Tibial artery (tissue), 4 donors: ENCODE data around the gene ARHGAP24.

Experiments used
- DNase-seq, 2 donors: peaks; one replicate each; pipeline ENCODE4 v3.0.0-alpha.2; 2019
- H3K27ac ChIP-seq, 2 donors: fragments of 200-600 bp; sonication (generic) in 1 of 2; 1 replicate in 1 of 2; 2 replicates in 1 of 2; pipeline ENCODE4 v1.5.1; 2018 to 2019; ENCODE audit warnings: mild to moderate bottlenecking in 1 of 2
- H3K27me3 ChIP-seq, 2 donors: fragments of 200-600 bp; sonication (generic) in 1 of 2; one replicate each; pipeline versions ENCODE4 v1.5.1 to v1.6.0; 2016 to 2019
- H3K36me3 ChIP-seq, 3 donors: fragments of 200-600 bp; sonication (generic) in 2 of 3; one replicate each; pipeline ENCODE4 v1.5.1; 2016 to 2019; ENCODE audit warnings: mild to moderate bottlenecking in 2 of 3
- H3K4me1 ChIP-seq, 4 donors: fragments of 200-600 bp; sonication (generic) in 2 of 4; 1 replicate in 3 of 4; 2 replicates in 1 of 4; pipeline ENCODE4 v1.5.1; 2016 to 2019
- H3K4me3 ChIP-seq, 2 donors: fragments of 200-600 bp; sonication (generic) in 1 of 2; 1 replicate in 1 of 2; 2 replicates in 1 of 2; pipeline ENCODE4 v1.5.1; 2018 to 2019; ENCODE audit warnings: mild to moderate bottlenecking in 2 of 2
- H3K9me3 ChIP-seq, 3 donors: fragments of 200-600 bp; sonication (generic) in 1 of 3; one replicate each; pipeline ENCODE4 v1.5.1; 2016 to 2019
- intact Hi-C: fragments of 100-400 bp; cut with DNase I; formaldehyde crosslinking; loops from one replicate; pipeline ENCODE4 v1.15.0; 2023; ENCODE audit warnings: low total_unique reads
- TF ChIP-seq, protein P1 (sequence below), 2 experiments: fragments of 200-600 bp in 1 of 2; fragments of 450-650 bp in 1 of 2; IDR thresholded peaks; one replicate each; pipeline ENCODE4 v1.5.1; 2017 to 2019; ENCODE audit warnings: antibody characterized with exemption in 2 of 2, mild to moderate bottlenecking in 1 of 2, moderate library complexity in 1 of 2

The ARHGAP24 gene

DNA sequence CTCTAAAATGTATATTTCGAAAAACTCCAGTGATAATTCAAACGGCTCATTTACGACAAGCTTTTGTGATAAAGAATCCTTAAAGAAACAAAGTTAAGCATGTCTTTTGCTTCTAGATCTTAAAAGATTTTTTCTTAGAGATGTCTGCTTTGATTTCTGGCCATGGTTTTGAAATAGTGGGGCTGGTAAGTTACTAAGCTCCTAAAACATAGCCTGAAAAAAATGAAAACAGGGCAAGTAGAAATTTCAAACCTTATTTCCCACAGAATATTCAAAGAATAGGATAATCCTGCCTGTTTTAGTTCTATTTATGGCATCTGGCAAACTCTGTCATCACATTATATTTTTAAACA lies 318.3 kb downstream of the ARHGAP24 start:
- Histone ChIP-seq H3K36me3 (no peaks in the 10 kb centered on the region), H3K27ac (peak overlapping the region; percentile 28 to 54), H3K4me3 (no peak overlapping the region), H3K27me3 (no peaks in the 10 kb centered on the region), H3K4me1 (peaks cover 0 to 83% (median 18%) of the 10 kb centered on the region in 4 donors), H3K9me3 (no peaks in the 10 kb centered on the region)
- intact Hi-C loops: no loop called here
- DNase-seq: no peak
- TF ChIP-seq, protein P1, sequence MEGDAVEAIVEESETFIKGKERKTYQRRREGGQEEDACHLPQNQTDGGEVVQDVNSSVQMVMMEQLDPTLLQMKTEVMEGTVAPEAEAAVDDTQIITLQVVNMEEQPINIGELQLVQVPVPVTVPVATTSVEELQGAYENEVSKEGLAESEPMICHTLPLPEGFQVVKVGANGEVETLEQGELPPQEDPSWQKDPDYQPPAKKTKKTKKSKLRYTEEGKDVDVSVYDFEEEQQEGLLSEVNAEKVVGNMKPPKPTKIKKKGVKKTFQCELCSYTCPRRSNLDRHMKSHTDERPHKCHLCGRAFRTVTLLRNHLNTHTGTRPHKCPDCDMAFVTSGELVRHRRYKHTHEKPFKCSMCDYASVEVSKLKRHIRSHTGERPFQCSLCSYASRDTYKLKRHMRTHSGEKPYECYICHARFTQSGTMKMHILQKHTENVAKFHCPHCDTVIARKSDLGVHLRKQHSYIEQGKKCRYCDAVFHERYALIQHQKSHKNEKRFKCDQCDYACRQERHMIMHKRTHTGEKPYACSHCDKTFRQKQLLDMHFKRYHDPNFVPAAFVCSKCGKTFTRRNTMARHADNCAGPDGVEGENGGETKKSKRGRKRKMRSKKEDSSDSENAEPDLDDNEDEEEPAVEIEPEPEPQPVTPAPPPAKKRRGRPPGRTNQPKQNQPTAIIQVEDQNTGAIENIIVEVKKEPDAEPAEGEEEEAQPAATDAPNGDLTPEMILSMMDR (IDR thresholded peaks at IDR 0.05): no peak

GRCh38 chr4:85798012-85798770 lies 323.2 kb downstream of the ARHGAP24 start:
- DNase-seq: no peak
- Histone ChIP-seq H3K27ac (no peak overlapping the region), H3K4me1 (peaks cover 0 to 35% (median 10%) of the 10 kb centered on the region in 4 donors), H3K36me3 (no peaks in the 10 kb centered on the region), H3K4me3 (no peak overlapping the region), H3K27me3 (no peaks in the 10 kb centered on the region), H3K9me3 (peaks cover 0 to 5% (median 0%) of the 10 kb centered on the region in 3 donors)
- intact Hi-C loops: loop anchor here (5.0 kb wide), 1 partner anchor 249 kb away; no protein-coding TSS in a partner anchor
- TF ChIP-seq, protein P1 (IDR thresholded peaks at IDR 0.05): no peak

- Histone ChIP-seq H3K4me3 (no peak overlapping the region), H3K27me3 (no peaks in the 10 kb centered on the region), H3K9me3 (peaks cover 0 to 4% (median 0%) of the 10 kb centered on the region in 3 donors), H3K4me1 (peaks cover 0 to 28% (median 13%) of the 10 kb centered on the region in 4 donors), H3K36me3 (no peaks in the 10 kb centered on the region), H3K27ac (no peak overlapping the region)
- intact Hi-C loops: no loop called here
- DNase-seq: no peak
- TF ChIP-seq, protein P1 (IDR thresholded peaks at IDR 0.05): no peak
These were observed 328.9 kb downstream of the ARHGAP24 start for GRCh38 chr4:85803856-85804255.

DNA sequence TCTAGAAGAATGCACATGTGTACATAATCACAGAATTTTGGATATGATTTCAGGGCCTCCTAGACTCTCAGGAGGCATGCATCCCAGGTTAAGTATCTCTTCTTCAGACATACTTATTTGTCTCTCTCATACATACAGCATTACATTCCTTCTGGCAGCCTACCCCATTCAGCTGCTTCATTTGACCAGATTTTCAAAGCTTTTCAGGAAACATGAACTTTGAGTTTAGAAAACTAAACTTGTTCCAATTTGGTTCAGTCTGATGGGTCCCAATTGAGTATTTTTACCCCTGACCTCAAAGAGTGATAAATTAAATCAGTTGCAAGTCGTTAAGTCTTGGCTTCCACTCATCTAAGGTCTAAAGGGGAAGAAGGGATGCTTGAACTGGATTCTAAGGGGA lies 330.9 kb downstream of the ARHGAP24 start:
- TF ChIP-seq, protein P1 (IDR thresholded peaks at IDR 0.05): no peak
- Histone ChIP-seq H3K4me1 (peaks cover 0 to 30% (median 13%) of the 10 kb centered on the region in 4 donors), H3K36me3 (no peaks in the 10 kb centered on the region), H3K27ac (no peak overlapping the region), H3K4me3 (no peak overlapping the region), H3K27me3 (no peaks in the 10 kb centered on the region), H3K9me3 (no peaks in the 10 kb centered on the region)
- DNase-seq: no peak
- intact Hi-C loops: no loop called here

DNA sequence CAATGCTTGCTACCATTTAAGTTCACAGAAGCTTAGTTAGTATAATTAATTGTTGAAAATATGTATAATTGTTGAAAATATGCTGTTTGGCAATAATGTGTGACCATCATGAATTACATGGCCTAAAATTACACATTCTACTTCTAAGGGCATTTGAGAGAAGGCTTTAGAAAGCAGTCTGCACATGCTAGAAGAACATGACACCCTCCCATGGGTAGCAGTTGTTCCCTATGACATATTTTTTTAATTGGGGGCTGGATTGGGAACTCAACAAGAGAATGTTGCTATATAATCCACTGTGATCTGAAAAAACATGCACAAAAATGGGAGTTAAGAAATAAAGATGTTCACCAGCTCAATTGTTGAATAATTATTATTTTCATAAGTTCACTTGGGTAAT lies 331.4 kb downstream of the ARHGAP24 start:
- intact Hi-C loops: no loop called here
- H3K36me3 ChIP-seq: no peaks in the 10 kb centered on the region
- no peak for DNase-seq
- H3K27ac ChIP-seq: no peak overlapping the region
- TF ChIP-seq, protein P1 (IDR thresholded peaks at IDR 0.05): no peak
- peaks cover 0 to 30% (median 13%) of the 10 kb centered on the region in 4 donors for H3K4me1 ChIP-seq
- no peak overlapping the region for H3K4me3 ChIP-seq
- no peaks in the 10 kb centered on the region for H3K27me3 ChIP-seq
- H3K9me3 ChIP-seq: no peaks in the 10 kb centered on the region
